ENCODE data around the gene UTP3. TPM values are rescaled to one million over a fixed set of nuclear protein-coding genes. Genes with fewer than 3 reads are reported as not detected.
"Not testable (repeated sequence)": the region's sequence is repeated elsewhere in the genome, so short reads cannot be mapped to it uniquely, and the experiment has no call there.

UTP3 gene
- total RNA-seq, 6 donors from 2014 or later = 18.9 to 33.4 (median 27.9) TPM

DNA sequence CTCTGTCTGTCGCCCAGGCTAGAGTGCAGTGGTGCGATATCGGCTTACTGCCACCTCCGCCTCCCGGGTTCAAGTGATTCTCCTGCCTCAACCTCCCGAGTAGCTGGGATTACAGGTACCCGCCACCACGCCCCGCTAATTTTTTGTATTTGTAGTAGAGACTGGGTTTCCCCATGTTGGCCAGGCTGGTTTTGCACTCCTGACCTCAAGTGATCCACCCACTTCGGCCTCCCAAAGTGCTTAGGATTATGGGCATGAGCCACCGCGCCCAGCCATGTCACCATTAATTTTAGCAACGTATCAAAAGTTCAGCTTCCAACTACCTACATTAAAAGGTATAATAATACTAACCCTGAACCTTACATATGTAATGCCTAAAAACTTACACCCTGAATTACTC lies 940 bp upstream of the UTP3 start:
- Histone ChIP-seq H3K27me3 (no peaks in the 10 kb centered on the region), H3K27ac (peak overlapping the region; percentile 93 to 97 (median 94)), H3K36me3 (peaks cover 0 to 16% (median 0%) of the 10 kb centered on the region in 4 donors), H3K9me3 (no peaks in the 10 kb centered on the region), H3K4me1 (peaks cover 34 to 44% (median 34%) of the 10 kb centered on the region in 4 donors), H3K4me3 (peak overlapping the region; percentile 38 to 99 (median 88))
- no peak for TF ChIP-seq EP300 (IDR thresholded peaks at IDR 0.05)
- TF ChIP-seq, protein P1, sequence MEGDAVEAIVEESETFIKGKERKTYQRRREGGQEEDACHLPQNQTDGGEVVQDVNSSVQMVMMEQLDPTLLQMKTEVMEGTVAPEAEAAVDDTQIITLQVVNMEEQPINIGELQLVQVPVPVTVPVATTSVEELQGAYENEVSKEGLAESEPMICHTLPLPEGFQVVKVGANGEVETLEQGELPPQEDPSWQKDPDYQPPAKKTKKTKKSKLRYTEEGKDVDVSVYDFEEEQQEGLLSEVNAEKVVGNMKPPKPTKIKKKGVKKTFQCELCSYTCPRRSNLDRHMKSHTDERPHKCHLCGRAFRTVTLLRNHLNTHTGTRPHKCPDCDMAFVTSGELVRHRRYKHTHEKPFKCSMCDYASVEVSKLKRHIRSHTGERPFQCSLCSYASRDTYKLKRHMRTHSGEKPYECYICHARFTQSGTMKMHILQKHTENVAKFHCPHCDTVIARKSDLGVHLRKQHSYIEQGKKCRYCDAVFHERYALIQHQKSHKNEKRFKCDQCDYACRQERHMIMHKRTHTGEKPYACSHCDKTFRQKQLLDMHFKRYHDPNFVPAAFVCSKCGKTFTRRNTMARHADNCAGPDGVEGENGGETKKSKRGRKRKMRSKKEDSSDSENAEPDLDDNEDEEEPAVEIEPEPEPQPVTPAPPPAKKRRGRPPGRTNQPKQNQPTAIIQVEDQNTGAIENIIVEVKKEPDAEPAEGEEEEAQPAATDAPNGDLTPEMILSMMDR (IDR thresholded peaks at IDR 0.05) = no peak
- no peak for TF ChIP-seq POLR2A (IDR thresholded peaks at IDR 0.05)
- TF ChIP-seq POLR2AphosphoS5 (IDR thresholded peaks at IDR 0.05) = no peak
- 68 to 72% methylated on average over 12 to 13 of the region's 13 CpGs for WGBS, 2 donors
- ATAC-seq (ENCODE audit: low FRiP score in 2 of 2) = no peak
- peak in 1 of 2 donors; percentile 53 for DNase-seq

DNA sequence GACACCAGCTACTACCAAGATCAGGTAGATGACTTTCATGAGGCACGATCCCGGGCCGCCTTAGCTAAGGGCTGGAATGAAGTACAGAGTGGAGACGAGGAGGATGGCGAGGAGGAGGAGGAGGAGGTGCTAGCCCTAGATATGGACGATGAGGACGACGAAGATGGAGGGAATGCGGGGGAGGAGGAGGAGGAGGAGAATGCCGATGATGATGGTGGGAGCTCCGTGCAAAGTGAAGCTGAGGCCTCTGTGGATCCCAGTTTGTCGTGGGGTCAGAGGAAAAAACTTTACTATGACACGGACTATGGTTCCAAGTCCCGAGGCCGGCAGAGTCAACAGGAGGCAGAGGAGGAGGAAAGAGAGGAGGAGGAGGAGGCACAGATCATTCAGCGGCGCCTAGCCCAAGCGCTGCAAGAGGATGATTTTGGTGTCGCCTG lies 481 bp downstream of the UTP3 start:
- no peak for DNase-seq
- H3K4me1 ChIP-seq = peaks cover 34 to 44% (median 34%) of the 10 kb centered on the region in 4 donors
- WGBS, 2 donors = 3 to 6% methylated on average over 19 of the region's 19 CpGs

GRCh38 chr4:70691661-70692060 lies 3.3 kb downstream of the UTP3 start:
- Histone ChIP-seq H3K27ac (no peak overlapping the region), H3K27me3 (no peaks in the 10 kb centered on the region), H3K4me1 (peaks cover 34 to 44% (median 34%) of the 10 kb centered on the region in 4 donors), H3K36me3 (peaks cover 0 to 21% (median 0%) of the 10 kb centered on the region in 4 donors), H3K9me3 (no peaks in the 10 kb centered on the region), H3K4me3 (no peak overlapping the region)
- no peak for DNase-seq
- no peak for ATAC-seq (ENCODE audit: low FRiP score in 2 of 2)
- TF ChIP-seq, protein P1 (IDR thresholded peaks at IDR 0.05) = no peak
- no peak for TF ChIP-seq POLR2AphosphoS5 (IDR thresholded peaks at IDR 0.05)
- no peak for TF ChIP-seq EP300 (IDR thresholded peaks at IDR 0.05)
- no peak for TF ChIP-seq POLR2A (IDR thresholded peaks at IDR 0.05)
- 53 to 63% methylated on average over 1 of the region's 1 CpG for WGBS, 2 donors

More for the DNA sequence above, 481 bp downstream of the UTP3 start:
- ATAC-seq (ENCODE audit: low FRiP score in 2 of 2) = peak; percentile 5 to 26
- Histone ChIP-seq H3K4me3 (peak overlapping the region; percentile 63 to 99 (median 88)), H3K27ac (peak overlapping the region; percentile 93 to 97 (median 94)), H3K9me3 (no peaks in the 10 kb centered on the region), H3K36me3 (peaks cover 0 to 21% (median 0%) of the 10 kb centered on the region in 4 donors), H3K27me3 (no peaks in the 10 kb centered on the region)
- TF ChIP-seq POLR2AphosphoS5 (IDR thresholded peaks at IDR 0.05) = no peak
- no peak for TF ChIP-seq EP300 (IDR thresholded peaks at IDR 0.05)
- TF ChIP-seq, protein P1 (IDR thresholded peaks at IDR 0.05) = no peak
- no peak for TF ChIP-seq POLR2A (IDR thresholded peaks at IDR 0.05)

DNA sequence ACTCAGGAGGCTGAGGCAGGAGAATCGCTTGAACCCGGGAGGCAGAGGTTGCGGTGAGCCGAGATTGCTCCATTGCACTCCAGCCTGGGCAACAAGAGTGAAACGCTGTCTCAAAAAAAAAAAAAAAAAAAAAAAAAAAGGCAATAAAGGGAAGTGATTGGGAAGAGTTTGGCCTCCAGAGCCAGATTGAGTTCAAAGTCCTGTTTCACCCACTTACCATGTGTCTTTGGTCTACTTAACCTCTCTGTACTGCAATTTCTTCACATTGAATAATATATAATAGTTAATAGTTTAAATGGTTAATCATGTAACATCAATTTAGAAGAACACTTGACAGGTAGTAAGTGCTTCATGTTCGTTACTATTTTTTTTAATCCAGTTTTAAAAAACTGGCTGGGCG lies 6.3 kb downstream of the UTP3 start:
- not testable (repeated sequence) for H3K4me3 ChIP-seq; DNase-seq; H3K9me3 ChIP-seq; ATAC-seq (ENCODE audit: low FRiP score in 2 of 2); H3K27me3 ChIP-seq; H3K27ac ChIP-seq
- H3K4me1 ChIP-seq = peaks cover 19 to 28% (median 21%) of the 10 kb centered on the region in 4 donors
- H3K36me3 ChIP-seq = peaks cover 0 to 21% (median 0%) of the 10 kb centered on the region in 4 donors
- WGBS, 2 donors = 92 to 95% methylated on average over 7 of the region's 7 CpGs

GRCh38 chr4:70698435-70698834 lies 10.1 kb downstream of the UTP3 start:
- WGBS, 2 donors = 88 to 90% methylated on average over 8 of the region's 8 CpGs
- H3K9me3 ChIP-seq; DNase-seq; ATAC-seq (ENCODE audit: low FRiP score in 2 of 2); H3K36me3 ChIP-seq; H3K4me1 ChIP-seq; H3K4me3 ChIP-seq; H3K27ac ChIP-seq; H3K27me3 ChIP-seq: not testable (repeated sequence)

DNA sequence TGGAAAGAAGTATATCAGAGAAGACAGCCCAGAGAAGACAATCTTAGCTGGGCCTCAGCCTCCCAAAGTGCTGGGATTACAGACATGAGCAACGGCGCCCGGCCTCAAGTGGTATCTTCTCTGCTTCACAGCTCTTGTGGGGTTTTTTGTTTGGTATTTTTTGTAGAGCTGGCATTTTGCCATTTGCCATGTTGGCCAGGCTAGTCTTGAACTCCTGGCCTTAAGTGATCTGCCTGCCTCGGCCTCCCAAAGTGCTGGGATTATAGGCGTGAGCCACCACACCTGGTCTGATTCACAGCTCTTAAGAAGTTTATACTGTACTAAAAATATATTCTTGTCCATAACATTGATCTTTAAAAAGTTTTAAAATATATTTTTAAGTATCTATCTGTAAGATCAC lies 12.4 kb downstream of the UTP3 start:
- 93 to 94% methylated on average over 5 of the region's 5 CpGs for WGBS, 2 donors
- TF ChIP-seq, protein P1 (IDR thresholded peaks at IDR 0.05) = no peak
- TF ChIP-seq POLR2AphosphoS5 (IDR thresholded peaks at IDR 0.05) (no peak), POLR2A (IDR thresholded peaks at IDR 0.05) (no peak), EP300 (IDR thresholded peaks at IDR 0.05) (no peak)
- no peak for DNase-seq
- H3K27ac ChIP-seq = no peak overlapping the region
- ATAC-seq (ENCODE audit: low FRiP score in 2 of 2) = no peak
- no peaks in the 10 kb centered on the region for H3K9me3 ChIP-seq
- peaks cover 0 to 8% (median 3%) of the 10 kb centered on the region in 4 donors for H3K4me1 ChIP-seq
- no peaks in the 10 kb centered on the region for H3K27me3 ChIP-seq
- no peak overlapping the region for H3K4me3 ChIP-seq
- peaks cover 0 to 3% (median 0%) of the 10 kb centered on the region in 4 donors for H3K36me3 ChIP-seq

Measured in upper lobe of left lung (tissue), 6 donors.